HepG2 (cell line): Measurements from ENCODE around the gene HOXA6.

ENCODE experiments used
- HNRNPLL ChIP-seq: fragments of 200-400 bp; formaldehyde crosslinking; IDR thresholded peaks from 2 replicates; pipeline ENCODE4 v1.6.1; 2017; ENCODE audit warnings: mild to moderate bottlenecking, low read depth, low read length; ENCODE audit not compliant: poor library complexity, severe bottlenecking
- ISL2 ChIP-seq: sonication (generic); formaldehyde crosslinking; IDR thresholded peaks from 2 replicates; pipeline ENCODE4 v1.5.0; 2020; ENCODE audit warnings: missing genetic modification reagents
- KDM5B ChIP-seq: sonication (generic); formaldehyde crosslinking; IDR thresholded peaks from 2 replicates; pipeline ENCODE4 v1.4.0; 2020; ENCODE audit warnings: missing genetic modification reagents, mild to moderate bottlenecking, borderline replicate concordance
- MAF1 ChIP-seq: sonication (generic); formaldehyde crosslinking; IDR thresholded peaks from 2 replicates; pipeline ENCODE4 v1.5.0; 2020; ENCODE audit warnings: missing genetic modification reagents, borderline replicate concordance
- NONO ChIP-seq, 2 experiments: fragments of 450-650 bp in 1 of 2; sonication (generic) in 1 of 2; formaldehyde crosslinking in 1 of 2; IDR thresholded peaks in 1 of 2; conservative IDR thresholded peaks in 1 of 2; 2 replicates each; pipeline versions ENCODE4 v1.6.1 to v1.8.0; 2017 to 2022; ENCODE audit warnings: mild to moderate bottlenecking in 1 of 2, missing genetic modification reagents in 1 of 2, moderate library complexity in 1 of 2
- RAD21 ChIP-seq: fragments of 450-650 bp; formaldehyde crosslinking; IDR thresholded peaks from 2 replicates; pipeline ENCODE4 v1.5.0; 2020; ENCODE audit warnings: mild to moderate bottlenecking
- TAF1 ChIP-seq: sonication (generic); formaldehyde crosslinking; IDR thresholded peaks from 2 replicates; pipeline ENCODE4 v1.4.0; 2020; ENCODE audit warnings: missing genetic modification reagents
- TF ChIP-seq, protein P1 (sequence below), 2 experiments: IDR thresholded peaks; 2 replicates each; pipeline ENCODE4 v1.6.1; 2011 to 2012; ENCODE audit warnings: low read length in 2 of 2, borderline replicate concordance in 1 of 2, low read depth in 1 of 2, mild to moderate bottlenecking in 1 of 2, moderate library complexity in 1 of 2
- TF ChIP-seq, protein P2 (sequence below): sonication (generic); formaldehyde crosslinking; IDR thresholded peaks from 2 replicates; pipeline ENCODE4 v1.5.0; 2020; ENCODE audit warnings: missing genetic modification reagents, mild to moderate bottlenecking, borderline replicate concordance
- TF ChIP-seq, protein P3 (sequence below): sonication (generic); formaldehyde crosslinking; IDR thresholded peaks from 2 replicates; pipeline ENCODE4 v1.5.1; 2020; ENCODE audit warnings: missing genetic modification reagents, mild to moderate bottlenecking, borderline replicate concordance
- TF ChIP-seq, protein P4 (sequence below): sonication (generic); formaldehyde crosslinking; IDR thresholded peaks from 2 replicates; pipeline ENCODE4 v1.5.0; 2020; ENCODE audit warnings: mild to moderate bottlenecking, missing genetic modification reagents, moderate library complexity
- TF ChIP-seq, protein P5 (sequence below): sonication (generic); formaldehyde crosslinking; IDR thresholded peaks from 2 replicates; pipeline ENCODE4 v1.4.0; 2020; ENCODE audit warnings: missing genetic modification reagents

DNA sequence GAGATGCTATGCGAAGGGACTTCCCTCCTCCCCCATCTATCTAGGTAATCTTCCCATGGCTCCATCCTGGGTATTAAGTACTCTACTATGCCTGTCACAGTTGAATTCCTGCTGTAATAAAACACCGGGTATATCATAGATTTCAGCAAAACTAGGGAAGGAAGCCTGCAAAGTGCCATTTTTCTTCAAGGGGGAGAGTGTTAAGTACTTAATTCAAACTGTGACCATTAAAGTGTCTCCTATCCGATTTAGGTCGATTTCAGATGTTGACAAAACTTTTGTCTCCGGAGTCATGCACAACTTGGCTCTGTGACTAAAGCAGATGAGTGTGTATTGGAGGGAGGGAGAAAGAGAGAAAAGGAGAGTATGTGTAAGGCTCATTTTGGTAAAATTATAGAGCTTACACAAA, 21.6 kb downstream of the HOXA6 start:
- TF ChIP-seq ISL2 (CRISPR knock-in tag) = no peak
- TF ChIP-seq MAF1 (CRISPR knock-in tag) = no peak
- TF ChIP-seq HNRNPLL = no peak
- no peak for TF ChIP-seq RAD21
- TF ChIP-seq, protein P1, sequence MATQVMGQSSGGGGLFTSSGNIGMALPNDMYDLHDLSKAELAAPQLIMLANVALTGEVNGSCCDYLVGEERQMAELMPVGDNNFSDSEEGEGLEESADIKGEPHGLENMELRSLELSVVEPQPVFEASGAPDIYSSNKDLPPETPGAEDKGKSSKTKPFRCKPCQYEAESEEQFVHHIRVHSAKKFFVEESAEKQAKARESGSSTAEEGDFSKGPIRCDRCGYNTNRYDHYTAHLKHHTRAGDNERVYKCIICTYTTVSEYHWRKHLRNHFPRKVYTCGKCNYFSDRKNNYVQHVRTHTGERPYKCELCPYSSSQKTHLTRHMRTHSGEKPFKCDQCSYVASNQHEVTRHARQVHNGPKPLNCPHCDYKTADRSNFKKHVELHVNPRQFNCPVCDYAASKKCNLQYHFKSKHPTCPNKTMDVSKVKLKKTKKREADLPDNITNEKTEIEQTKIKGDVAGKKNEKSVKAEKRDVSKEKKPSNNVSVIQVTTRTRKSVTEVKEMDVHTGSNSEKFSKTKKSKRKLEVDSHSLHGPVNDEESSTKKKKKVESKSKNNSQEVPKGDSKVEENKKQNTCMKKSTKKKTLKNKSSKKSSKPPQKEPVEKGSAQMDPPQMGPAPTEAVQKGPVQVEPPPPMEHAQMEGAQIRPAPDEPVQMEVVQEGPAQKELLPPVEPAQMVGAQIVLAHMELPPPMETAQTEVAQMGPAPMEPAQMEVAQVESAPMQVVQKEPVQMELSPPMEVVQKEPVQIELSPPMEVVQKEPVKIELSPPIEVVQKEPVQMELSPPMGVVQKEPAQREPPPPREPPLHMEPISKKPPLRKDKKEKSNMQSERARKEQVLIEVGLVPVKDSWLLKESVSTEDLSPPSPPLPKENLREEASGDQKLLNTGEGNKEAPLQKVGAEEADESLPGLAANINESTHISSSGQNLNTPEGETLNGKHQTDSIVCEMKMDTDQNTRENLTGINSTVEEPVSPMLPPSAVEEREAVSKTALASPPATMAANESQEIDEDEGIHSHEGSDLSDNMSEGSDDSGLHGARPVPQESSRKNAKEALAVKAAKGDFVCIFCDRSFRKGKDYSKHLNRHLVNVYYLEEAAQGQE (IDR thresholded peaks at IDR 0.05; ENCODE audit: borderline replicate concordance in 1 of 2, low read depth in 1 of 2, low read length in 2 of 2) = no peak
- TF ChIP-seq, protein P2, sequence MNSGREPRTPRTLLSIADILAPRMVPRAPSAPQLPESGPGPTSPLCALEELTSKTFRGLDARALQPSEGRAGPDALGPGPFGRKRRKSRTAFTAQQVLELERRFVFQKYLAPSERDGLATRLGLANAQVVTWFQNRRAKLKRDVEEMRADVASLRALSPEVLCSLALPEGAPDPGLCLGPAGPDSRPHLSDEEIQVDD (CRISPR knock-in tag) = no peak
- TF ChIP-seq, protein P3, sequence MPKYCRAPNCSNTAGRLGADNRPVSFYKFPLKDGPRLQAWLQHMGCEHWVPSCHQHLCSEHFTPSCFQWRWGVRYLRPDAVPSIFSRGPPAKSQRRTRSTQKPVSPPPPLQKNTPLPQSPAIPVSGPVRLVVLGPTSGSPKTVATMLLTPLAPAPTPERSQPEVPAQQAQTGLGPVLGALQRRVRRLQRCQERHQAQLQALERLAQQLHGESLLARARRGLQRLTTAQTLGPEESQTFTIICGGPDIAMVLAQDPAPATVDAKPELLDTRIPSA (CRISPR knock-in tag) = no peak
- TF ChIP-seq TAF1 = no peak
- TF ChIP-seq, protein P4, sequence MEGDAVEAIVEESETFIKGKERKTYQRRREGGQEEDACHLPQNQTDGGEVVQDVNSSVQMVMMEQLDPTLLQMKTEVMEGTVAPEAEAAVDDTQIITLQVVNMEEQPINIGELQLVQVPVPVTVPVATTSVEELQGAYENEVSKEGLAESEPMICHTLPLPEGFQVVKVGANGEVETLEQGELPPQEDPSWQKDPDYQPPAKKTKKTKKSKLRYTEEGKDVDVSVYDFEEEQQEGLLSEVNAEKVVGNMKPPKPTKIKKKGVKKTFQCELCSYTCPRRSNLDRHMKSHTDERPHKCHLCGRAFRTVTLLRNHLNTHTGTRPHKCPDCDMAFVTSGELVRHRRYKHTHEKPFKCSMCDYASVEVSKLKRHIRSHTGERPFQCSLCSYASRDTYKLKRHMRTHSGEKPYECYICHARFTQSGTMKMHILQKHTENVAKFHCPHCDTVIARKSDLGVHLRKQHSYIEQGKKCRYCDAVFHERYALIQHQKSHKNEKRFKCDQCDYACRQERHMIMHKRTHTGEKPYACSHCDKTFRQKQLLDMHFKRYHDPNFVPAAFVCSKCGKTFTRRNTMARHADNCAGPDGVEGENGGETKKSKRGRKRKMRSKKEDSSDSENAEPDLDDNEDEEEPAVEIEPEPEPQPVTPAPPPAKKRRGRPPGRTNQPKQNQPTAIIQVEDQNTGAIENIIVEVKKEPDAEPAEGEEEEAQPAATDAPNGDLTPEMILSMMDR (CRISPR knock-in tag) = no peak
- TF ChIP-seq KDM5B (CRISPR knock-in tag) = no peak
- TF ChIP-seq, protein P5, sequence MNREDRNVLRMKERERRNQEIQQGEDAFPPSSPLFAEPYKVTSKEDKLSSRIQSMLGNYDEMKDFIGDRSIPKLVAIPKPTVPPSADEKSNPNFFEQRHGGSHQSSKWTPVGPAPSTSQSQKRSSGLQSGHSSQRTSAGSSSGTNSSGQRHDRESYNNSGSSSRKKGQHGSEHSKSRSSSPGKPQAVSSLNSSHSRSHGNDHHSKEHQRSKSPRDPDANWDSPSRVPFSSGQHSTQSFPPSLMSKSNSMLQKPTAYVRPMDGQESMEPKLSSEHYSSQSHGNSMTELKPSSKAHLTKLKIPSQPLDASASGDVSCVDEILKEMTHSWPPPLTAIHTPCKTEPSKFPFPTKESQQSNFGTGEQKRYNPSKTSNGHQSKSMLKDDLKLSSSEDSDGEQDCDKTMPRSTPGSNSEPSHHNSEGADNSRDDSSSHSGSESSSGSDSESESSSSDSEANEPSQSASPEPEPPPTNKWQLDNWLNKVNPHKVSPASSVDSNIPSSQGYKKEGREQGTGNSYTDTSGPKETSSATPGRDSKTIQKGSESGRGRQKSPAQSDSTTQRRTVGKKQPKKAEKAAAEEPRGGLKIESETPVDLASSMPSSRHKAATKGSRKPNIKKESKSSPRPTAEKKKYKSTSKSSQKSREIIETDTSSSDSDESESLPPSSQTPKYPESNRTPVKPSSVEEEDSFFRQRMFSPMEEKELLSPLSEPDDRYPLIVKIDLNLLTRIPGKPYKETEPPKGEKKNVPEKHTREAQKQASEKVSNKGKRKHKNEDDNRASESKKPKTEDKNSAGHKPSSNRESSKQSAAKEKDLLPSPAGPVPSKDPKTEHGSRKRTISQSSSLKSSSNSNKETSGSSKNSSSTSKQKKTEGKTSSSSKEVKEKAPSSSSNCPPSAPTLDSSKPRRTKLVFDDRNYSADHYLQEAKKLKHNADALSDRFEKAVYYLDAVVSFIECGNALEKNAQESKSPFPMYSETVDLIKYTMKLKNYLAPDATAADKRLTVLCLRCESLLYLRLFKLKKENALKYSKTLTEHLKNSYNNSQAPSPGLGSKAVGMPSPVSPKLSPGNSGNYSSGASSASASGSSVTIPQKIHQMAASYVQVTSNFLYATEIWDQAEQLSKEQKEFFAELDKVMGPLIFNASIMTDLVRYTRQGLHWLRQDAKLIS (CRISPR knock-in tag) = no peak
- TF ChIP-seq NONO (IDR thresholded peaks at IDR 0.05) = no peak
- no peak for TF ChIP-seq NONO (CRISPR knock-in tag; conservative IDR thresholded peaks at IDR 0.05)
